NCI-H2196 (cell line): ENCODE data around the gene SYK.
"Not testable (repeated sequence)": the region's sequence is repeated elsewhere in the genome, so short reads cannot be mapped to it uniquely, and the experiment has no call there.

Experiments
- DNase-seq: peaks from one replicate; lab custom pipeline; 2025; ENCODE audit not compliant: unreplicated experiment; lab: John Stamatoyannopoulos, UW

Gene SYK

DNA sequence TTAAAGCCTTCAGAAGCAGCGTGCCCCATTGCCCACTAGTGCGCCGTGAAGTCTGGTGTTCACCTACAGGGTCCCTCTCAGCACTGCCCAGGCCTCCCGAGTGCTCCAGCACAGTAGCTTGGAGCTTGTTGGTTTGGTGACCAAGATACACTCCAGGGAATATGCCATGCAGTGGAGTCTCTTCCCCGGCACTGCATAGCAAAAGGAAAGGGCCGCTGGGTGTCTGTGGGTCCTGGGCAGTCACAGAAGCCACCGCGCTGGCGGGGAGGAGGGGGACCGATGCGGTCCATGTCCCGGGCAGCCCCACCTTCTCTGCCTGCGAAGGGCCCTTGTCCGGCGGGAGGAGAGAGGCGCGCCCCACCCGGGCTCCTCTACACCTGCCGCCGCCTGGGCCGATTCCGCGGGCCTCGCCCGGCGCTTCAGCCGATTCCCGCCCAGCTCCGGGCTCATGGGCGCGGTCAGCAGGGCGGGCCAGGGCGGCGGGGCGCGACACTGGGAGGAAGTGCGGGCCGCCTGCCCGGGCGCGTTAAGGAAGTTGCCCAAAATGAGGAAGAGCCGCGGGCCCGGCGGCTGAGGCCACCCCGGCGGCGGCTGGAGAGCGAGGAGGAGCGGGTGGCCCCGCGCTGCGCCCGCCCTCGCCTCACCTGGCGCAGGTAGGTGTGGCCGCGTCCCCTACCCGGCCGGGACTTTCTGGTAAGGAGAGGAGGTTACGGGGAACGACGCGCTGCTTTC, at the start of gene SYK:
SYK (plus strand) TSS at position 579 of the 732 bp plus-strand sequence. CDS start 42,080 bp downstream, outside the sequence.
- DNase-seq, result peak; percentile 38

DNA sequence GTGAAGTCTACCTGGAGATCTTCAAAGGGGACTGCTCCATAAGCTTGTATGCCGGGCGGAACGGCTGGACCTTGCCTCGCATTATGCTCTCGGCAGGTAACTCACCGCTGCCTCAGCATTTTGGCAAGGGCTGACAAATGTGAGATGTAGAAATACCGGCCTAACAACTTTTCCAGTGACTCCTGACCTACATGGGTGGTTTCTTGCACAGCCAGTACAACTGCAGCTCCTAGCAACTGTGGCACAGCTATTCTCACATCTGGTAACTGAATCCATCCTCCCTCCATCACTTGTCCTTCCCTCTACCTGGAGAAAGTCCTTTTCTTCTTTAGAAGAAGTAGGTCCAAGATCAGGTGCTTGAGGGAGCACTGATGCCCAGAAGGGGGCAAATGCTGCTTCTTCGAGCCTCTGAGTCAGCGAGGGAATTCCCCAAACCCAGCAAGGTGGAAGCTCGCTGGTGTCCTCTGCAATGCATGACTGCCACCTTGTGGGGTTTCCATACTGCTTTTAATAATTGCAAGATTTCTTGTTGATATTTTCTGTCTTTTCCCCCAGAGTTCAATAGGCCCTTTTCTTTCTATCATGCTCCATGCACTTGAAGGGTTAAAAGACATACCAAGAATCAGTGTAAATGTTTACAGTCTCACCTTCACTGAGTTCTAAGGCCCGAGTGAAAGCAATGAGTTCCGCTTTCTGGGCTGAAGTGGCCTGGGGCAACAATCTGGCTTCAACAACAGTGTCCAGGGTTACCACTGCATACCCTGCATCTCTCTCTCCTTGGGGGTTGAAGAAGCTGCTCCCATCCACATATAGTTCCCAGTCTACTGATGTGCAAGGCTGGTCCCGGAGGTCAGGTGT, 45.9 kb upstream of the SYK start:
- peak; percentile 61 for DNase-seq

DNA sequence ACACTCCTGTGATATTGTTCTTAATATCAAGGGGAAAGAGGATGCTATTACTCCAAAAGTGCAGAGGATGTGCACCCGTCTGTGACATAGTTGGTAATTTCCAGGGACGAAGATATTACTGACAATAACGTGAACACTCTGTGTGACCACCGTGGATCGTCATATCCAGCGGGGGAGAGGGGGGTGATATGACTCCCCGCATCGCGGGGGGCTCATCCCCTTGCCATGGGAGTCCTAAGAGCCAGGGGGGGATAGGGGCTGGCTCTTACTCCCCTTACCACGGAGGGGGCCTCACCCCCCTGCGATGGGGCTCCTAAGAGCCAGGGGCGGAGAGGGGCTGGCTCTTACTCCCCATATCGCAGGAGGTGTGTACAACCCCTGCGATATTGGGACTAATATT, 41.0 kb upstream of the SYK start:
- DNase-seq, result not testable (repeated sequence)

DNA sequence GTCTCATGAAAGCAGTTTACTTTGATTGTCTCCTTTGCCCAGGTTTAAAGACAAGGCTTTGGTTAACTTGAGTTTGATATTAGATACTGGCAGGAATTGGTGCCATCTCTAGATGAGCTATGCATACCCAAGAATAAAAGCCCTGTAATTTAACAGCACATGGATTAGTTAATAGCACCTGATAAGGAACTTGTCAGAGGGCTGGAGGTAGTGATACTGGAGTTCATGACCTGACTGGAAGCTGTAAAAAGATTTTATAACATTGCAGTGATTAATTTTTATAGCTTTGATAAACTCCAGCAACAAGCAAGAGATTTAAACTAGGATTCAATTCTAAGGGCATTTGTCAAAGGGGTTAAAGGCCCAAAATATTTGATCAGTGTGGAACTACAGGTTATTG, 34.9 kb upstream of the SYK start:
- DNase-seq, result no peak

DNA sequence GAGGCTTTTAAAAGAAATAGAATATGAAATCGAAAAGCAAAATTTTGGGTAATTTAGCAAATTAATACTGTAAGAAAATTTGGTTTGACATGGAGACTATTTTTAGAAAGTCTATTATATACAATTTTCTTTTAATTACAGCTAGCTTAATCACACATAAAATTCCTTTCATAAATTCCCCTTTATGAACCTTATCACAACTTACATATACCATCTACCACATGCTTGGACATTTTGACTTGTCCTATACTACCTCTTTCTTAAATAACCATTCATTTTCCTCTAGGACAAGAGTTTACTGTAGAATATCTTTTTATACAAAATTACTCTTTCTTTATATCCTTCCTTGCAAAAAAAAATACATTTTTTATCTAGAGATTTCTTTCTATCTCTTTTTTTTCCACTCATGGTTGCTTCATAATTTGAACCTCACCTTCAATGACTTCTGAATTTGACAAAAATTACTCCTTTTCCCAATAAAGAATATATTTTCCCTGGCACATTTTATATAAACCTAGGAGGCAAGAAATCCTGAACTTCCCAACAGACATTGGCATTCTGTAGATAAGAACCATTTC, 34.0 kb upstream of the SYK start:
- DNase-seq, result peak; percentile 16

DNA sequence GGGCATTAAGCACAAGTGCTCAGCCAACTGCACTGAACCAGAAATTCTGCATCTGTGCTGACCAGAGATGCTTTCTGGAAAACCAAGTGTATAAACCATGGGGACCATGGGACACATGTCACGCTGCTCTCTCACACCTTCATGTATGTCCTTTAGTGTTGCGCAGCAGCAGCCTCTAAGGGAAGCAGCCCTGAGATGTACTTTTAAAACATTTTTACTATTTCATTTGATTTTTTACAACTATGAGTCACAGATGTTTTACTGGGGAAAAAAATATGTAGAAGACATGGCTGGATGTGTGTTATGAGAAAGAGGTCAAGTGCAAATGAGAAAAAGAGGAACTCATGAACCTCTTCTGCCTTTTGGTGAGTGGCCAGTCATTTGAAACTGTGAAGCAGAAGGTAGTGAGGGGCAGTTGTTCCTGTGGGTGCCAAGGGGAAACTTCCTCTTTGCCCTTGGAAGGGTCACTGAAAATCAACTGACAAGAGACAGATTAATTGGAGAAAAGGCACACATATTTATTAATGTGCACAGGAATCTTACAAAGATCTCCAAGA, 31.4 kb upstream of the SYK start:
- DNase-seq, result no peak

DNA sequence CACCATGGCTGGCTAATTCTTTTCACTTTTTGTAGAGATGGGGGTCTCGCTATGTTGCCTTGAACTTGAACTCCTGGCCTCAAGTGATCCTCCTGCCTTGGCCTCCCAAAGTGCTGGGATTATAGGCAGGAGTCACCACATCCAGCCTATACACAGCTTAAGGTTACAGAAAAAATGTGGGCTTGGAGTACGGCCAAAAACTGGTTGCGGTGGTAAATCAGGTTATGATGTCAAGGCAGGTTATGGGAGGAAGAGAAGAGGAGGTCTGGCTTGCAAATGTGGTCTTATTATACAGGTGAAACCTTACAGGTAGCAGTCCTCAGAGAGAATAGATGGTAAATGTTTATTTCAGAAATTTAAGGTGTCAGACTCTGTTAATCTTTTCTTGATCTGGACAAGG, 30.7 kb upstream of the SYK start:
- DNase-seq, result no peak

DNA sequence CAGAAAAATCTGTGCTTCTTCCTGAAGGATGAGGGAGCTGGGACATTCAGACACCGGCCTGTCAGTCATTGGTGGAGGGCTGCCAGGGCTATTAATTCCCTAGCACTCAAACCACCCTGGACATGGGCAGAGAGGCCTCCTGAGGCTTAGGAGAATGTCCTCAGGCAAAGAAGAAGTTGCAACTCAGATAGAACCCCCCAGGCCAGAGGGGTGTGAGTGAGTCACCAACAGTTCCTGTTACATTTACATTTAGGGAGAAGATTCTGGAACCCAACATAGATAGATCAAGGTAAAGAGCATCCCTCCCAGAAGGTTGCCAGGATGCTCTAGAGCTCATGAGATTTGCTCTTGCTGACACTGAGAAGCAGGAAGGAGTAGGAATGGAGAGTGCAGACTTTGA, 29.2 kb upstream of the SYK start:
- no peak for DNase-seq

DNA sequence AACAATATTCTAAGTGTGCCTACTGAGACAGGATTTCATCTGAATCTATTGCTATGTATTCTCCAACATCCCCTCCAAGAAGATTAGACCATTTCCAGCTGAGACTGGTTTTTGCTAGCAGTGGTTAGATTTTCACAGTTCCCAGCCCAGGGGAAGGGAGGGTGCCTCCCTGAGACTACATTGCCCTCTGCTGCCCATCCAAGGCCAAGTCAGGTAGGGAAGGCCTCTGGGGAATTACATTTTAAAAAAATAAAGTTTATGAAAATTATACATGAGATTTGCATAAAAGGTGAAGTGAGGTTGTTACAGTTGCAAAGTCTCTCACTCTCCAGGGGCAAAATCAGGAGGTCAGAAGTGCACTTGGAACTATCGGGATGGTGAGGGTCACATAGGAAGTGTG, 28.0 kb upstream of the SYK start:
- peak; percentile 27 for DNase-seq

DNA sequence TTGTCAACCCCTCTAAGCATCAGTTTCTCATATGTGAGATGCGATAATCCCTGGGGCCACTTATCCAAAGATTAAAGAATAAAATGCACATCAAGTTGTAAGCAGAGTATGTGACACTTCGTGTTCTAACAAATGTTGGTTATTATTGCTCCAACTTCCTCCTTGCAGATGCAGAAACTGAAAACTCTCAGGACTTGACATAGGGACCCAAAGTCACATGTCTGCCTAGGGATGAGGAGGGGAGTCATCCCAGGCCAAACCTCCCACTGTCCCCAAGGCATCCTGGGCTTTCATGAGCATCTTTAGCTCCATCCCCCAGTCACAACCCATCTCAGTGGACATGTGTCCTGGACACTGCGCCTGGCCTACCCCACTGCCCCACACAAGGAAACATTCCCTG, 27.5 kb upstream of the SYK start:
- DNase-seq, result no peak

DNA sequence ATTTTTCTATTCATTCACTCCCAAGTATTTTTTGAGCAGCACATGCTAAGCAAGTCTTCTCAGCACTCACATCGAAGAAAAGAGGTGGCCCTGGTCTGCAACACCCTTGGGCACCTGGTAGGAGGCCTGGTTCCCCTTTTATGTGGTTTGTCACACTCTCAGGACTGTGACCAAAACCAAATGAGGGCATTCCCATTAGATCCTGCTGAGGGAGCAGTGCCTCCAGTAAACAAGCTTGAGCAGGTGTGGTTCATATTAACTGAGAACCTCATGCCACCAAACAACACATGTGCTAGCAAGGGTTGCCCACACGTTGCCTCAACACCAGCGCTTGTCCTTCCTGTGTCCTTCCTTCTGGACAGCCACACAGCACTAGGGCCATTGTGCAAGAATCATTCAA, 26.9 kb upstream of the SYK start:
- DNase-seq, result peak; percentile 9

DNA sequence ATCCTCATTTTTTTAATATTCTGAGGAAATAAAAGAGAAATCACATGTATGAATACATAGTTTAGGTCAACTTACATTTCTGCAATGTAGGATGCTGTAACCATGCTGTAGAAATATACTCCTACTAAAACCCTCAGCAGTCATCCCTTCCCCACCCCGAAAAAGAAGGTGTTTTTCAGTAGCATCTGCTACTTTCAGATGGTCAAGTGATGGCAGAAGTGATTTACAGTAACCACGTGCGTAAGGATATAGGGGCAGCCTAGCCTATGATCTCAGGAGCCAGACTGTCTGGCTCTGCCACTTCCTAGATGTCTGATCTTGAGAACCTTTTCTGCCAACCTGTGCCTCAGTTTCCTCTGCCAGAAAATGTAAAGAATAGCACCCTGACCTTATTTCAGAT, 26.0 kb upstream of the SYK start:
- no peak for DNase-seq

DNA sequence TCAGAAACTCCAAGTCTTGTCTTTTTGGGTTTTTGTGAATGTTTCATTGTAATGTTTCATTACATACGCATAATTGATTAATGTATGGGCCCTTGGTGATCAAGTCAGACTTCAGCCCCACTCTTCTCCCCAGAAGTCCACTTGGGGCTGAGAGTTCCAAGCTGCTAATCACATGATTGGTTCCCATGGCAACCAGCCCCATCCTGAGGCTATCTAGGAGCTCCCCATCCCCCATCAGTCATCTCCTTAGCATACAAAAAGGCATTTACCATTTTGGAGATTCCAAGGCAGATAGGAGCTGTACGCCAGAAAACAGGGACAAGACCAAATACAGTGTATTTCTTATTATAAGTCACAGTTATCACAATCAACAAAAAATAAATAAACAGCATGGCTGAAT, 22.9 kb upstream of the SYK start:
- no peak for DNase-seq

DNA sequence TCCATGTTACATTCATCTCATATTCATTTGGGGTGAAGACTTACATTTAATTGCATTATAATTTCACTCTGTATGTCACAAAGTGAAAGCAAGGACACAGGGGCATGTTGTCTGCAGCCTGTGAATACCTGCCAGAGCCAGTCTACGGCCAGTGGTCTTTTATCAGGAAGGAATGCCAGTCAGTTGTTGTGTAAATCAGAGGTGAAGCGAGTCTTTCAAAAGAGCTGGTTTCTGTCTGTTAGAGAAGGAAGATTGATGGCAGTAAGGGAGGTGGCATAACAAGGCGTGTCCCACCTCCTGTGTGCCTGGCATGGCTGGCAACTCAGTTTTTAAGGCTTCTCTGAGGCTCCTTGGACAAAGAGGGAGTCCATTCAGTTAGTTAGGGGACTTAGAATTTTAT, 18.1 kb upstream of the SYK start:
- DNase-seq, result no peak

DNA sequence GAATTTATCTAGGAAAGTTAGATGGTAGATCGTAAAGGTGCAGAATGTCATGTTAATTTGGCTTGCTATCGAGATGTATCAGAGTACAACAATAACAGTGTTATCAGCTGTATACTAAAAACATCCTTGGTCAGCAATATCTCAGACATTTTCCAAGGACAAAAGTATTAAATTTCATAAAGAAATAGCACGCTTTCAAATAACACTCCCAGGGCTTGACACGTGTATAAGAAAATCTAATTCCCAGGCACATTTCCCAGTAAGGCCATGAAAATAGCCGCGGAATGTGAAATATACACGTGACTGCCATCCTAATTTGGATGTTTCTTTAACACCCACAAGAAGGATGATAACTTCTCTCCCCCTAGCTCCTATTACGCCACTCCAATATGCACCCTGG, 17.7 kb upstream of the SYK start:
- DNase-seq, result no peak

DNA sequence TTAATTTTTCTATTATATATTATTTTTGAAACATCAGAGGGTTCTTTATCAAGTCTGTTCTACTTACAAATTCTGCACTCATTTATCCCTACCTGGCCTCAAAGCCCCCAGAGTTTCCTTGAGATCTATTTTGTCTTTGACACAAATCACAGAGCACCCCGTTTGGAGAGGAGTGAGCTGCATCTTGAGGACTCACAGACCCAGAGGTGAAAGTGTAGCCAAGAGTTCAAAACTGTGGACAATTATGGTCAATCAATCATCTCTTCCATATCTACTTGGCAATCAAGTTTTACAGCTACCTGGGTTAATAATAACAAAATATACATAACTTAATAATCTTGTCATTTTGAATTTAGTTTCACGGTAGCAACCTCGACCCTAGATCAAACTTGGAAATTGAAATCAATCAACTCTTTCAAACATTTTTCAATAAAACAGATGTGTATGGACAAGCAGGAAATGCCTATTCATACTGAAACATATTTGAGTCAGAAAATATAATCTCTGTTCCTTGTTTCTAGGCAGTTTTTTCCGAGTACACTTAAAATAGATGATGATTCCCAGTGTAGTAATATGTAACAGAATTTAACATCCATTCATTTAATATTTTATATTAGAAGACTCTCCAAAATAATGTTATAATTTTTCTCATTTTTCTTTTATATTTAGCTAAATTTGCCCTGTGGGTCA, 13.7 kb upstream of the SYK start:
- no peak for DNase-seq

DNA sequence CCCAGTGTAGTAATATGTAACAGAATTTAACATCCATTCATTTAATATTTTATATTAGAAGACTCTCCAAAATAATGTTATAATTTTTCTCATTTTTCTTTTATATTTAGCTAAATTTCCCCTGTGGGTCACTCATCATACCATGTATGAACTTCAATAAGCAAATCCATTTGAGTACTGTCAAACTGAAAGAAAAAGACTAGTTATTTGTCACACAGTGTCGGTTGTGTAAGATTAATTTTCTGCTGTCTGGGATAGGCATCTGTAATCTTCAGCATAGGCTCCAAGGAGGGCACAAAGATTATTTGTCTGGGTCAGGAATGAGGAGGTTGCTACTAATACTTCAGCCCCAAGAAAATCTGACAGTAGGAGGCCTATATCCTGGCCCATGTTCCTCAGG, 13.1 kb upstream of the SYK start:
- DNase-seq, result not testable (repeated sequence)

DNA sequence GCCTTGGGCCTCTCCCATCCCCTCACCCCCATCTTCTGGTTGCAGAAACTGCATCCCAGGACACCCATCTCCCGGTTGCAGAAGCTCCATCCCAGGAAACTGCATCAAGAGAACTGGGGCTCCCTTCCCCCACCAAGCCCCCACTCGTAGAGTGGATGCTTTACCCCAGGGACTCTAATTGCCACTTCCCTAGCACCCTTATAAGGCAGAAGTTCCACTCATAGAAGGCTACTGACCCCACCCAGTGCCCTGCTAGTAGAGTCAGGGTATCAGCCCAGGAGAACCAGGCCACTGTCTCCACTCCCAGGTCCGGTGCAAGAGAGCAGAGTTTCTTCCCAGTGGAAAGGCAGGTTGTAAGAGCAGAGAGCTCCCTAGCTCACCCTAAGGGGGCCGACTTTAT, 12.2 kb upstream of the SYK start:
- DNase-seq, result no peak

DNA sequence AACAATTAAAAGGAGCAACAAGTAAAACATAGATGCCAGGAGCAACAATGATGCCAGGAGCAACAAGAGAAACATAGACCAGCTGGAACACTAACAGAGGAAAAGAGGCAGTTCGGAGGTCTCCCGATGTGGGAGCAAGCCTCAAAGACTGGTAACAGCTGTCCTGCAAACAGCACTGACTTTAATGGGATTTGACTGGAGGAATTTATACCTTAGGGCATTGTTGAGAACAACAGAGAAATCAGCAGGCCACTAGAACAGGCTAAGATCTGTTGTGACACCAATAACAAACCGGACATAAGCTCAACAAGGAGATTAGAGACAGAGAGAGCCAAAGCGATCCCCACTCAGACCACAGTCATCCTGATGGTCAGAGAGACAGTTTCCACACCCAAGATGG, 11.8 kb upstream of the SYK start:
- DNase-seq, result no peak

DNA sequence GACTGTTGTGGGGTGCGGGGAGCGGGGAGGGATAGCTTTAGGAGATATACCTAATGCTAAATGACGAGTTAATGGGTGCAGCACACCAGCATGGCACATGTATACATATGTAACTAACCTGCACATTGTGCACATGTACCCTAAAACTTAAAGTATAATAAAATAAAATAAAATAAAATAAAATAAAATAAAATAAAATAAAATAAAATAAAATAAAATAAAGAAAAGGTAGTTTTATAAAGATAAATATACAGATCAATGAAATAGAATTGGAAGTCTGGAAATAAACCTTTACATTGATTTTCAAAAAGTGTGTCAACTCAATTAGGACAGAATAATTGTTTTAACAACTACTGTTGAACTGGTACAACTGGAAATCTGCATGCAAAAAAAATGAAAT, 8.6 kb upstream of the SYK start:
- not testable (repeated sequence) for DNase-seq

DNA sequence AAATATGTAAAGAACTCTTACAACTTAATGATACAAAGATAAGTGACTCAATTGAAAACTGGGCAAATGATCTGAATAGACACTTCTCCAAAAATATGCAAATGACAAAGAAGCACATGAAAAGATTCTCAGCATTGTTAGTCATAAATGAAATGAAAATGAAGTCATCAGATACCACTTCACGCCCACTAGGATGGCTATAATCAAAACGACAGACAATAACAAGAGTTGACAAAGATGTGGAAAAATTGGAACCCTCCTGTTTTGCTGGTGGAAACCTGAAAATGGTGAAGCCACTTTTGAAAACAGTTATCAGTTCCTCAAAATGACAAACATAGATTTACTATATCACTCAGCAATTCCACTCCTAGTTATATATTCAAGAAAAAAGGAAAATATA, 7.9 kb upstream of the SYK start:
- no peak for DNase-seq
